IMR-90 (cell line): ENCODE results near the gene PLEK2. TPM values are rescaled to one million over a fixed set of nuclear protein-coding genes. Genes with fewer than 3 reads are reported as not detected.

ENCODE experiments used
- ATAC-seq: fragments of 200-7000 bp; cut with Tn5 transposase; 2 replicates; pipeline ENCODE4 v1.9.1; 2020; ENCODE audit warnings: low read depth, mild to moderate bottlenecking, moderate library complexity
- BruUV-seq: library from RNA; stranded (reverse); fragments of 400-500 nt; replicated peaks from 2 replicates; lab custom pipeline; 2021; lab: Mats Ljungman, UMichigan
- CTCF ChIA-PET: fragments of 300-600 bp; formaldehyde crosslinking; extraction: SDS; loops from one replicate; lab custom pipeline; 2021; ENCODE audit warnings: antibody characterized with exemption; lab: Yijun Ruan, JAX
- POLR2A ChIA-PET: fragments of 300-600 bp; sonication (Branson Sonifier 250); formaldehyde crosslinking; loops from one replicate; lab custom pipeline; 2022; ENCODE audit warnings: antibody characterized with exemption; ENCODE audit not compliant: unreplicated experiment; lab: Charles Lee
- DNase-seq: peaks from one replicate; pipeline ENCODE4 v3.0.0; 2013
- H2AFZ ChIP-seq: replicated peaks from 2 replicates; pipeline ENCODE3; 2013; ENCODE audit warnings: low read length, mild to moderate bottlenecking; ENCODE audit not compliant: poor library complexity
- H2AK5ac ChIP-seq: 2 replicates; pipeline ENCODE4 v1.6.1; 2013; ENCODE audit warnings: low read depth, low read length, inconsistent platforms
- H2AK9ac ChIP-seq: replicated peaks from 2 replicates; pipeline ENCODE3; 2013; ENCODE audit warnings: mild to moderate bottlenecking, low read depth, low read length, moderate library complexity; ENCODE audit not compliant: poor library complexity
- H2BK120ac ChIP-seq: 2 replicates; pipeline ENCODE4 v1.6.1; 2013; ENCODE audit warnings: low read depth, low read length, inconsistent platforms
- H2BK15ac ChIP-seq: 3 replicates; pipeline ENCODE4 v1.6.1; 2013; ENCODE audit warnings: low read depth, low read length, inconsistent platforms
- H2BK20ac ChIP-seq: 2 replicates; pipeline ENCODE4 v1.6.1; 2013; ENCODE audit warnings: low read depth, mild to moderate bottlenecking, inconsistent platforms, low read length, moderate library complexity
- H2BK5ac ChIP-seq: 2 replicates; pipeline ENCODE4 v1.6.1; 2013; ENCODE audit warnings: mild to moderate bottlenecking, low read depth, low read length, inconsistent platforms; ENCODE audit not compliant: poor library complexity, severe bottlenecking
- H3K14ac ChIP-seq: replicated peaks from 2 replicates; pipeline ENCODE4 v1.6.1; 2013; ENCODE audit warnings: low read depth, low read length, inconsistent platforms
- H3K18ac ChIP-seq: 2 replicates; pipeline ENCODE4 v1.6.1; 2013; ENCODE audit warnings: low read depth, low read length, control low read depth
- H3K23ac ChIP-seq: 2 replicates; pipeline ENCODE4 v1.6.1; 2013; ENCODE audit warnings: low read depth, low read length, inconsistent platforms
- H3K27ac ChIP-seq: 2 replicates; pipeline ENCODE4 v1.5.1; 2013; ENCODE audit warnings: mild to moderate bottlenecking, control low read depth, low read length; ENCODE audit not compliant: insufficient read depth
- H3K27me3 ChIP-seq: 2 replicates; pipeline ENCODE4 v1.6.1; 2013; ENCODE audit warnings: low read length; ENCODE audit not compliant: control insufficient read depth, insufficient read depth
- H3K36me3 ChIP-seq: 2 replicates; pipeline ENCODE4 v1.6.1; 2013; ENCODE audit warnings: low read length, mixed read lengths; ENCODE audit not compliant: control insufficient read depth, insufficient read depth
- H3K4ac ChIP-seq: 2 replicates; pipeline ENCODE4 v1.6.1; 2013; ENCODE audit warnings: low read depth, low read length, inconsistent platforms
- H3K4me1 ChIP-seq: 2 replicates; pipeline ENCODE4 v1.6.1; 2013; ENCODE audit warnings: low read length, mixed read lengths; ENCODE audit not compliant: control insufficient read depth, insufficient read depth
- H3K4me2 ChIP-seq: 2 replicates; pipeline ENCODE4 v1.6.1; 2013; ENCODE audit warnings: low read depth, mild to moderate bottlenecking, control low read depth, low read length, moderate library complexity
- H3K4me3 ChIP-seq: 2 replicates; pipeline ENCODE4 v1.5.1; 2013; ENCODE audit warnings: low read depth, mild to moderate bottlenecking, control low read depth, low read length, moderate library complexity; ENCODE audit not compliant: insufficient read depth
- H3K56ac ChIP-seq: 2 replicates; pipeline ENCODE4 v1.6.1; 2013; ENCODE audit warnings: low read length, inconsistent platforms; ENCODE audit not compliant: insufficient read depth; ENCODE audit errors: extremely low read depth
- H3K79me1 ChIP-seq, 2 experiments: 2 replicates each; pipeline ENCODE4 v1.6.1; 2013; ENCODE audit warnings: low read length in 2 of 2, inconsistent platforms in 1 of 2, low read depth in 1 of 2
- H3K9ac ChIP-seq: 2 replicates; pipeline ENCODE4 v1.6.1; 2013; ENCODE audit warnings: low read depth, low read length, control low read depth
- H3K9me1 ChIP-seq: 2 replicates; pipeline ENCODE4 v1.6.1; 2013; ENCODE audit warnings: low read length, inconsistent platforms; ENCODE audit not compliant: insufficient read depth
- H3K9me3 ChIP-seq: 2 replicates; pipeline ENCODE4 v1.6.1; 2013; ENCODE audit warnings: low read length; ENCODE audit not compliant: control insufficient read depth, insufficient read depth
- H4K20me1 ChIP-seq: 2 replicates; pipeline ENCODE4 v1.6.1; 2013; ENCODE audit warnings: low read length, inconsistent platforms; ENCODE audit not compliant: insufficient read depth
- H4K5ac ChIP-seq: 2 replicates; pipeline ENCODE4 v1.6.1; 2013; ENCODE audit warnings: mild to moderate bottlenecking, low read depth, low read length, control low read depth
- H4K8ac ChIP-seq, 2 experiments: 2 replicates each; pipeline ENCODE4 v1.6.1; 2013; ENCODE audit warnings: low read depth in 2 of 2, low read length in 2 of 2, control low read depth in 1 of 2, inconsistent platforms in 1 of 2
- H4K91ac ChIP-seq: 2 replicates; pipeline ENCODE4 v1.6.1; 2013; ENCODE audit warnings: low read depth, low read length, inconsistent platforms; ENCODE audit not compliant: insufficient read depth
- BHLHE40 ChIP-seq: fragments of 150-350 bp; IDR thresholded peaks from 2 replicates; pipeline ENCODE4 v1.6.1; 2016; ENCODE audit warnings: mild to moderate bottlenecking, low read depth, low read length
- CEBPB ChIP-seq: IDR thresholded peaks from 2 replicates; pipeline ENCODE4 v1.6.1; 2012; ENCODE audit warnings: low read depth, low read length, improper control_type of control experiment
- CHD1 ChIP-seq: IDR thresholded peaks from 2 replicates; pipeline ENCODE4 v1.6.1; 2012; ENCODE audit warnings: low read depth, low read length, improper control_type of control experiment
- FOS ChIP-seq: fragments of 150-350 bp; IDR thresholded peaks from 2 replicates; pipeline ENCODE4 v1.6.1; 2016; ENCODE audit warnings: low read depth, low read length
- MAFK ChIP-seq: IDR thresholded peaks from 2 replicates; pipeline ENCODE4 v1.6.1; 2012; ENCODE audit warnings: low read depth, low read length, improper control_type of control experiment
- MXI1 ChIP-seq: IDR thresholded peaks from 2 replicates; pipeline ENCODE4 v1.6.1; 2012; ENCODE audit warnings: low read depth, mild to moderate bottlenecking, low read length, moderate library complexity, borderline replicate concordance
- NFE2L2 ChIP-seq: fragments of 150-350 bp; IDR thresholded peaks from 2 replicates; pipeline ENCODE4 v1.6.1; 2016; ENCODE audit warnings: low read depth, mild to moderate bottlenecking, low read length
- POLR2A ChIP-seq: IDR thresholded peaks from 2 replicates; pipeline ENCODE4 v1.6.1; 2012; ENCODE audit warnings: mild to moderate bottlenecking, low read depth, low read length
- RAD21 ChIP-seq: IDR thresholded peaks from 2 replicates; pipeline ENCODE4 v1.6.1; 2012; ENCODE audit warnings: low read length, improper control_type of control experiment
- RCOR1 ChIP-seq: IDR thresholded peaks from 2 replicates; pipeline ENCODE4 v1.6.1; 2012; ENCODE audit warnings: mild to moderate bottlenecking, low read length, improper control_type of control experiment; ENCODE audit not compliant: insufficient replicate concordance
- RFX5 ChIP-seq: IDR thresholded peaks from 2 replicates; pipeline ENCODE4 v1.8.0; 2012; ENCODE audit warnings: low read depth, mild to moderate bottlenecking, low read length, moderate library complexity
- SMC3 ChIP-seq: fragments of 150-350 bp; IDR thresholded peaks from 2 replicates; pipeline ENCODE4 v1.6.1; 2016; ENCODE audit warnings: low read depth, mild to moderate bottlenecking, antibody characterized with exemption, low read length, moderate library complexity
- WGBS, 2 experiments: methylation state at CpG; one replicate each; pipeline versions ENCODE4 v1.1.5 to v1.1.7; 2013; ENCODE audit warnings: missing lambda C conversion rate in 2 of 2; ENCODE audit not compliant: insufficient read length in 1 of 2; ENCODE audit errors: extremely low coverage in 2 of 2; 5-methylcytosine and 5-hydroxymethylcytosine counted together
- dilution Hi-C: fragments of 300-500 bp; cut with HindIII; formaldehyde crosslinking; loops from one replicate; pipeline ENCODE4 v1.14.3; 2018; ENCODE audit warnings: low sequenced_read_pairs; ENCODE audit not compliant: unreplicated experiment
- in situ Hi-C: fragments of 300-500 bp; cut with MboI; formaldehyde crosslinking; loops from 3 replicates; pipeline ENCODE4 v1.14.3; 2019; ENCODE audit warnings: low sequenced_read_pairs, inconsistent platforms, mixed read lengths
- intact Hi-C: fragments of 100-400 bp; cut with micrococcal nuclease; formaldehyde crosslinking; loops from 2 replicates; pipeline ENCODE4 v1.10.0; 2022
- polyA plus RNA-seq, 3 experiments: library from polyadenylated mRNA; depleted of rRNA; stranded (reverse); fragments of >200 nt; gene quantifications; 2 replicates each; pipeline ENCODE4 v1.2.3, GENCODE V29; 2012; ENCODE audit warnings: low replicate concordance in 1 of 3
- total RNA-seq: library from RNA; depleted of rRNA; stranded (reverse); fragments of >200 nt; gene quantifications from 2 replicates; pipeline ENCODE4 v1.2.3, GENCODE V29; 2012
- TF ChIP-seq, protein P1 (sequence below): fragments of 150-350 bp; IDR thresholded peaks from 2 replicates; pipeline ENCODE4 v1.6.1; 2016; ENCODE audit warnings: low read depth, mild to moderate bottlenecking, low read length, moderate library complexity, borderline replicate concordance
- TF ChIP-seq, protein P2 (sequence below): conservative IDR thresholded peaks from 2 replicates; pipeline ENCODE4 v1.5.1; 2012; ENCODE audit warnings: mild to moderate bottlenecking, low read depth, low read length, improper control_type of control experiment
- TF ChIP-seq, protein P3 (sequence below): fragments of 150-350 bp; IDR thresholded peaks from 2 replicates; pipeline ENCODE4 v1.6.1; 2017; ENCODE audit warnings: mild to moderate bottlenecking, antibody characterized with exemption, low read length, low read depth

The PLEK2 gene
- total and polyA plus RNA-seq, 2 of the 4 experiments (the other 2 are of a cell fraction): 1.7 to 2.5 TPM

DNA sequence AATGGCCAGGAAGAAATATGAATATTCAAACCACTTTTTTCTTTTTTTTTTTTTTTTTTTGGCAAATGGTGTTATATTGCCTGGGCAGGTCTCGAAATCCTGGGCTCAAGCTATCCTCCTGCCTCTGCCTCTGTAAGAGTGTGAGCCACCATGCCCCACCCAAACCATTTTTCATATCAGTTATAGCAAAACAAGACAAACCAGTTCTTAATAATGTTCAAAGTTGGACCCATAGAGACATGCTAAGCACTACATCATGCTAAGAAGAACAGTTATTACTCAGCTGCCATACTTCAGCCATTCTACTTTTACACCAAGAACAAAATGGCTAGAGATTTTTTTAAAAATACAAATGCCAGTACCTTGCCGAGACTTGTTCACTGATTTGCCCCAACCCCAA lies 26.3 kb downstream of the PLEK2 start:
- no peak overlapping the region for H4K8ac ChIP-seq
- no peak overlapping the region for H2AK5ac ChIP-seq
- no CpG with 5 or more reads among the region's 2 CpGs for WGBS, 2 experiments
- no peak overlapping the region for H3K4me3 ChIP-seq
- H2AFZ ChIP-seq: no peak overlapping the region
- H3K9me3 ChIP-seq: no peaks in the 10 kb centered on the region
- H2AK9ac ChIP-seq: no peak overlapping the region
- TF ChIP-seq RFX5 (no peak), NFE2L2 (no peak), BHLHE40 (no peak), CHD1 (no peak), MXI1 (no peak), RAD21 (no peak), RCOR1 (no peak), FOS (no peak), CEBPB (no peak), SMC3 (no peak), POLR2A (no peak), MAFK (no peak)
- TF ChIP-seq, protein P1, sequence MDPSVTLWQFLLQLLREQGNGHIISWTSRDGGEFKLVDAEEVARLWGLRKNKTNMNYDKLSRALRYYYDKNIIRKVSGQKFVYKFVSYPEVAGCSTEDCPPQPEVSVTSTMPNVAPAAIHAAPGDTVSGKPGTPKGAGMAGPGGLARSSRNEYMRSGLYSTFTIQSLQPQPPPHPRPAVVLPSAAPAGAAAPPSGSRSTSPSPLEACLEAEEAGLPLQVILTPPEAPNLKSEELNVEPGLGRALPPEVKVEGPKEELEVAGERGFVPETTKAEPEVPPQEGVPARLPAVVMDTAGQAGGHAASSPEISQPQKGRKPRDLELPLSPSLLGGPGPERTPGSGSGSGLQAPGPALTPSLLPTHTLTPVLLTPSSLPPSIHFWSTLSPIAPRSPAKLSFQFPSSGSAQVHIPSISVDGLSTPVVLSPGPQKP: no peak
- TF ChIP-seq, protein P2, sequence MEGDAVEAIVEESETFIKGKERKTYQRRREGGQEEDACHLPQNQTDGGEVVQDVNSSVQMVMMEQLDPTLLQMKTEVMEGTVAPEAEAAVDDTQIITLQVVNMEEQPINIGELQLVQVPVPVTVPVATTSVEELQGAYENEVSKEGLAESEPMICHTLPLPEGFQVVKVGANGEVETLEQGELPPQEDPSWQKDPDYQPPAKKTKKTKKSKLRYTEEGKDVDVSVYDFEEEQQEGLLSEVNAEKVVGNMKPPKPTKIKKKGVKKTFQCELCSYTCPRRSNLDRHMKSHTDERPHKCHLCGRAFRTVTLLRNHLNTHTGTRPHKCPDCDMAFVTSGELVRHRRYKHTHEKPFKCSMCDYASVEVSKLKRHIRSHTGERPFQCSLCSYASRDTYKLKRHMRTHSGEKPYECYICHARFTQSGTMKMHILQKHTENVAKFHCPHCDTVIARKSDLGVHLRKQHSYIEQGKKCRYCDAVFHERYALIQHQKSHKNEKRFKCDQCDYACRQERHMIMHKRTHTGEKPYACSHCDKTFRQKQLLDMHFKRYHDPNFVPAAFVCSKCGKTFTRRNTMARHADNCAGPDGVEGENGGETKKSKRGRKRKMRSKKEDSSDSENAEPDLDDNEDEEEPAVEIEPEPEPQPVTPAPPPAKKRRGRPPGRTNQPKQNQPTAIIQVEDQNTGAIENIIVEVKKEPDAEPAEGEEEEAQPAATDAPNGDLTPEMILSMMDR: no peak
- TF ChIP-seq, protein P3, sequence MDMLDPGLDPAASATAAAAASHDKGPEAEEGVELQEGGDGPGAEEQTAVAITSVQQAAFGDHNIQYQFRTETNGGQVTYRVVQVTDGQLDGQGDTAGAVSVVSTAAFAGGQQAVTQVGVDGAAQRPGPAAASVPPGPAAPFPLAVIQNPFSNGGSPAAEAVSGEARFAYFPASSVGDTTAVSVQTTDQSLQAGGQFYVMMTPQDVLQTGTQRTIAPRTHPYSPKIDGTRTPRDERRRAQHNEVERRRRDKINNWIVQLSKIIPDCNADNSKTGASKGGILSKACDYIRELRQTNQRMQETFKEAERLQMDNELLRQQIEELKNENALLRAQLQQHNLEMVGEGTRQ: no peak
- in situ Hi-C loops: no loop called here
- ChIA-PET POLR2A (no interaction called here), CTCF (interaction anchor here (1.3 kb wide), 1 partner anchor 186 kb away, joined by 3 read pairs; no protein-coding TSS in a partner anchor)
- H4K91ac ChIP-seq: no peak overlapping the region
- H3K4me2 ChIP-seq: no peak overlapping the region
- H2BK20ac ChIP-seq: no peak overlapping the region
- peaks cover 22% of the 10 kb centered on the region for H3K36me3 ChIP-seq
- H4K5ac ChIP-seq: no peak overlapping the region
- H3K27me3 ChIP-seq: no peaks in the 10 kb centered on the region
- H3K9ac ChIP-seq: no peak overlapping the region
- H3K4me1 ChIP-seq: no peaks in the 10 kb centered on the region
- no peak for ATAC-seq
- H2BK5ac ChIP-seq: no peak overlapping the region
- H3K27ac ChIP-seq: no peak overlapping the region
- no peak overlapping the region for H3K4ac ChIP-seq
- no peaks in the 10 kb centered on the region for H3K79me1 ChIP-seq
- no peak overlapping the region for H2BK120ac ChIP-seq
- intact Hi-C loops: no loop called here
- dilution Hi-C loops: no loop called here
- H4K20me1 ChIP-seq: no peaks in the 10 kb centered on the region
- BruUV-seq: no TSS peak
- no peak overlapping the region for H3K23ac ChIP-seq
- H3K56ac ChIP-seq: no peak overlapping the region
- H3K14ac ChIP-seq: no peak overlapping the region
- no peak for DNase-seq
- H2BK15ac ChIP-seq: no peak overlapping the region
- H3K18ac ChIP-seq: no peak overlapping the region
- H3K9me1 ChIP-seq: no peaks in the 10 kb centered on the region
